IPS-NIHi7 (cell line): ENCODE measurements around the gene GPC5.

Experiments used
- DNase-seq: peaks from one replicate; pipeline ENCODE4 v3.0.0; 2012; ENCODE audit warnings: mixed read lengths; ENCODE audit errors: extremely low spot score

The GPC5 gene

GRCh38 chr13:91539286-91540157 is 141.1 kb downstream of the GPC5 start:
- DNase-seq = no peak

GRCh38 chr13:91540158-91540736 is 141.8 kb downstream of the GPC5 start:
- DNase-seq = no peak

- DNase-seq = peak; percentile 58
Measured at GRCh38 chr13:91544723-91545122, 146.3 kb downstream of the GPC5 start.

GRCh38 chr13:91546900-91547299 is 148.5 kb downstream of the GPC5 start:
- DNase-seq = no peak

GRCh38 chr13:91553584-91553983 is 155.2 kb downstream of the GPC5 start:
- no peak for DNase-seq

- DNase-seq = no peak
Measured at GRCh38 chr13:91554101-91554500, 155.7 kb downstream of the GPC5 start.

- no peak for DNase-seq
Measured at GRCh38 chr13:91557328-91558090, 159.1 kb downstream of the GPC5 start.

GRCh38 chr13:91563799-91564198 is 165.4 kb downstream of the GPC5 start:
- DNase-seq = no peak

- no peak for DNase-seq
Measured at GRCh38 chr13:91564396-91564795, 166.0 kb downstream of the GPC5 start.

- no peak for DNase-seq
Measured at GRCh38 chr13:91565296-91565695, 166.9 kb downstream of the GPC5 start.

GRCh38 chr13:91567485-91568207 is 169.2 kb downstream of the GPC5 start:
- no peak for DNase-seq

- DNase-seq = no peak
Measured at GRCh38 chr13:91571681-91572080, 173.3 kb downstream of the GPC5 start.

- no peak for DNase-seq
Measured at GRCh38 chr13:91572439-91572838, 174.0 kb downstream of the GPC5 start.

- no peak for DNase-seq
Measured at GRCh38 chr13:91572944-91573598, 174.7 kb downstream of the GPC5 start.

- no peak for DNase-seq
Measured at GRCh38 chr13:91574766-91575165, 176.3 kb downstream of the GPC5 start.

GRCh38 chr13:91576590-91576989 is 178.2 kb downstream of the GPC5 start:
- DNase-seq = peak; percentile 59

GRCh38 chr13:91579320-91579719 is 180.9 kb downstream of the GPC5 start:
- DNase-seq = no peak

GRCh38 chr13:91580749-91581148 is 182.3 kb downstream of the GPC5 start:
- no peak for DNase-seq

- DNase-seq = no peak
Measured at GRCh38 chr13:91586609-91587008, 188.2 kb downstream of the GPC5 start.

- no peak for DNase-seq
Measured at GRCh38 chr13:91588541-91588940, 190.1 kb downstream of the GPC5 start.
